Measurements from ENCODE around the gene KRT6B. TPM values are rescaled to one million over a fixed set of nuclear protein-coding genes. Genes with fewer than 3 reads are reported as not detected.
"Not testable (repeated sequence)": the region's sequence is repeated elsewhere in the genome, so short reads cannot be mapped to it uniquely, and the experiment has no call there.

The KRT6B gene
- total RNA-seq (under 1 TPM in 1 of 7 donors, not detected in 6; 0.11 TPM), polyA plus RNA-seq (not detected)
- long read RNA-seq, donor 1: 0 reads
- long read RNA-seq, donor 2: 0 reads
- long read RNA-seq, donor 3: 0 reads

DNA sequence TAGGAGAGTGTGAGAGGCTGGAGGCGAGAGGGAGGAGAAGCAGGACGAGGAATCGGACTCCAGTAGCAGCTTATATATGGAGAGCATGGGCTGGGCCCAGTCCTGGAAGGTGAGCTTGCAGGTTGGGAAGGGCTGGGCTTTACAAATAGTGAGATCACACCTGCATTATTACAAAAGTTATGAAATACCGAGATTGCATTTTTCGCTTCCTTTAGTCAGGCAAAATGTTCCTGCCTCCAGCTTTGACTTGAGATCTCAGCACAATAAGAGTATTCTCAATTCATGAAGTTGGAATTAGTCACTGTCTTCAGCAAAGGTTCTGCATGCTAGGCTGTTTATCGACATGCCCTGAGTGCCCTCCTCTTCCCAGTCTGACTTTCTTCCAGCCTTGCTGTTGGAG lies at the start of gene KRT6B:
Gene KRT6B, minus strand, starts transcription at position 46 of the 400 bp plus-strand sequence. CDS start 68 bp downstream, outside the sequence.
- no peak for DNase-seq

DNA sequence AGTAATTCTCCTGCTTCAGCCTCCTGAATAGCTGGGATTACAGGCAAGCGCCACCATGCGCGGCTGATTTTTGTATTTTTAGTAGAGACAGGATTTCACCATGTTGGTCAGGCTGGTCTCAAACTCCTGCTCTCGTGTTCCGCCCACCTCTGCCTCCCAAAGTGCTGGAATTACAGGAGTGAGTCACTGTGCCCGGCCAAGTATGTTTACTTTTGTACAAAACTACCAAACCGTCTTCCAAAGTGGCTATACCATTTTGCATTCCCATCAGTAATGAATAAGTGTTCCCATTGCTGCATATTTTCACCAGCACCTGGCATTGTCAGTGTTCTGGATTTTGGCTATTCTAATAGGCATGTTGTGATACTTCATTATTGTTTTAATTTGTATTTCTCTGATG lies 49.5 kb upstream of the KRT6B start:
- TF ChIP-seq, protein P1, sequence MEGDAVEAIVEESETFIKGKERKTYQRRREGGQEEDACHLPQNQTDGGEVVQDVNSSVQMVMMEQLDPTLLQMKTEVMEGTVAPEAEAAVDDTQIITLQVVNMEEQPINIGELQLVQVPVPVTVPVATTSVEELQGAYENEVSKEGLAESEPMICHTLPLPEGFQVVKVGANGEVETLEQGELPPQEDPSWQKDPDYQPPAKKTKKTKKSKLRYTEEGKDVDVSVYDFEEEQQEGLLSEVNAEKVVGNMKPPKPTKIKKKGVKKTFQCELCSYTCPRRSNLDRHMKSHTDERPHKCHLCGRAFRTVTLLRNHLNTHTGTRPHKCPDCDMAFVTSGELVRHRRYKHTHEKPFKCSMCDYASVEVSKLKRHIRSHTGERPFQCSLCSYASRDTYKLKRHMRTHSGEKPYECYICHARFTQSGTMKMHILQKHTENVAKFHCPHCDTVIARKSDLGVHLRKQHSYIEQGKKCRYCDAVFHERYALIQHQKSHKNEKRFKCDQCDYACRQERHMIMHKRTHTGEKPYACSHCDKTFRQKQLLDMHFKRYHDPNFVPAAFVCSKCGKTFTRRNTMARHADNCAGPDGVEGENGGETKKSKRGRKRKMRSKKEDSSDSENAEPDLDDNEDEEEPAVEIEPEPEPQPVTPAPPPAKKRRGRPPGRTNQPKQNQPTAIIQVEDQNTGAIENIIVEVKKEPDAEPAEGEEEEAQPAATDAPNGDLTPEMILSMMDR (IDR thresholded peaks at IDR 0.05): no peak
- TF ChIP-seq EP300 (IDR thresholded peaks at IDR 0.05): no peak
- no peak for TF ChIP-seq POLR2A (IDR thresholded peaks at IDR 0.05)
- Histone ChIP-seq H3K36me3 (no peaks in the 10 kb centered on the region), H3K4me3 (no peak overlapping the region), H3K9me3 (no peaks in the 10 kb centered on the region), H3K27me3 (no peaks in the 10 kb centered on the region), H3K4me1 (ENCODE audit: insufficient read depth) (no peaks in the 10 kb centered on the region), H3K27ac (no peak overlapping the region)
- intact Hi-C loops (cut with DNase I): no loop called here
- 87 to 90% (median 87%) methylated on average over 7 of the region's 7 CpGs for WGBS, 3 donors
- no peak for DNase-seq

More for the DNA sequence above, at the start of gene KRT6B:
- H3K27me3 ChIP-seq: no peaks in the 10 kb centered on the region
- intact Hi-C loops (cut with DNase I): no loop called here
- H3K36me3 ChIP-seq: no peaks in the 10 kb centered on the region
- no peaks in the 10 kb centered on the region for H3K4me1 ChIP-seq (ENCODE audit: insufficient read depth)
- WGBS, 3 donors: 86 to 92% (median 87%) methylated on average over 6 of the region's 6 CpGs
- no peak within 1 kb of the TSS for H3K27ac ChIP-seq
- no peak within 1 kb of the TSS for H3K4me3 ChIP-seq
- TF ChIP-seq POLR2A (IDR thresholded peaks at IDR 0.05) (no peak), EP300 (IDR thresholded peaks at IDR 0.05) (no peak)
- TF ChIP-seq, protein P1 (IDR thresholded peaks at IDR 0.05): no peak
- no peaks in the 10 kb centered on the region for H3K9me3 ChIP-seq

DNA sequence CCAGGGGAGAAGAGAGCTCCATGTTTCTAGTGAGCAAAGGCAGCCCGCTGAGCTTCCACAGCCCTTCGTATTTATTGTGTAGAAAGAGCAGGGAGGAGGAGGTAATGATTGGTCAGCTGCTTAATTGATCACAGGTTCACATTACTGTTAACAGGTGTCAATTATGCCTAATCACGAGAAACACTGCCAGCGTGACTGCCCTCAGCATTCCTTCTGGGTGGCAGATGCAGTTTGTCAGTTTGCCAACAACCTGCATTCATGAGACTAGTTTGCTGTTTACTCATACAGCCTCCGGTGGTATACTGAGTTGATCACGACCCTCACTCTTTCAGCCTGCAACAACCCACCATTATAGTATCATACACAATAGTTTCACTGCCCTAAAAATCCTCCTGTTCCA lies 48.6 kb upstream of the KRT6B start:
- H3K4me3 ChIP-seq; H3K9me3 ChIP-seq; H3K36me3 ChIP-seq; H3K4me1 ChIP-seq (ENCODE audit: insufficient read depth); H3K27me3 ChIP-seq; H3K27ac ChIP-seq; intact Hi-C loops (cut with DNase I); DNase-seq: not testable (repeated sequence)
- 77 to 92% (median 81%) methylated on average over 6 of the region's 6 CpGs for WGBS, 3 donors

DNA sequence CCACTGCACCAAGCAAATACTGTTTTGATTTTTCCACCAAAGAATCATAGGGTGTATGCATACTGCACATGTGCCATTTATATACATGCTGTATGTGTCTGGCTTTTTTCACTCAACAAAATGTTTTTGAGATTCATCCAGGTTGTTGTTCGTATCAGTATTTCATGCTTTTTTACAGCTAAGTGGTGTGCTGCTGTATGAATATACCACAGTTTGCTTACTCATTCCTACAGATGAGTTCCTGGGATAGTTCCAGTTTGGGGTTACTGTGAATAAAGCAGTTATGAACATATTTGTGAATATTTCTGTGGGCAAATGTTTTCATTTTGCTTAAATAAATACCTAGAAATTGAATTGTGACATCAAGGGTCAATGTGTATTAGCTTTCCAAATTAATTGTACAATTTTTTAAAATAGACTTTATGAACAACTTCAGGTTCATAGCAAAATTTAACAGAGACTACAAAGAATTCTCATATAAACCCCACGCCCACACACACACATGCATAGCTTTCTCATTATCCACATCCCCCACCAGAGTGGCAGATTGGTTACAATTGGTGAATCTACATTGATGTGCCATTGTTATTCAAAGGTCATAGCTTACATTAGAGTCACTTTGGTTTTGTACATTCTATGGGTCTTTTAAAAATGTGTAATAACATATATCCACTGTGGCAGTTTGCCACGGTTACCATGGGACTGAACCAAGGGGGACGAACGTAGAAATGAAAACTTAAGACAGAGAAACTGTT lies 48.0 kb upstream of the KRT6B start:
- 65 to 72% (median 67%) methylated on average over 5 of the region's 5 CpGs for WGBS, 3 donors
- intact Hi-C loops (cut with DNase I): no loop called here

DNA sequence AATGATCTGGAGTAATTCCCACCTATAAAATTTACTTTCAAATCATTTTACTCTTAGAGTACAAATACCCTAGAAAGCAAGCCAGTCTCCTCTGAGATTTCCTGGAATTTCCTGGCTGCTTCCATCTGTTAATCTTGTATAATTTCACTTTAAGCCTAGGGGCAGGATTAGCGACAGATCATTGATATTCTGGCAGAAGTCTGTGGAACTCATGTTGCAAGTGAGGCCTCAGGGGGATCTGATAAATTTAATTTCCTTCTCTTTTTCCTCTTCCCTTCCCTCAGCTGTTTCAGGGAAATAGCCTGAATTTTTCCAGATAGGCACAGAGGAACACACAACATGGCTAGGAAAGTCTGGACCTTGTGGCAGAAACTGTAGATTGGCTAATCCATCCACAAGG lies 47.0 kb upstream of the KRT6B start:
- no peaks in the 10 kb centered on the region for H3K4me1 ChIP-seq (ENCODE audit: insufficient read depth)
- WGBS, 3 donors: 38 to 68% (median 65%) methylated on average over 1 of the region's 1 CpG
- no peaks in the 10 kb centered on the region for H3K9me3 ChIP-seq
- H3K27ac ChIP-seq: no peak overlapping the region
- no peak overlapping the region for H3K4me3 ChIP-seq
- intact Hi-C loops (cut with DNase I): no loop called here
- DNase-seq: no peak
- no peaks in the 10 kb centered on the region for H3K27me3 ChIP-seq
- H3K36me3 ChIP-seq: no peaks in the 10 kb centered on the region
- TF ChIP-seq EP300 (IDR thresholded peaks at IDR 0.05): no peak
- TF ChIP-seq, protein P1 (IDR thresholded peaks at IDR 0.05): no peak
- no peak for TF ChIP-seq POLR2A (IDR thresholded peaks at IDR 0.05)

More for the DNA sequence above, 48.0 kb upstream of the KRT6B start:
- Histone ChIP-seq H3K27me3 (no peaks in the 10 kb centered on the region), H3K4me1 (ENCODE audit: insufficient read depth) (no peaks in the 10 kb centered on the region), H3K27ac (no peak overlapping the region), H3K36me3 (no peaks in the 10 kb centered on the region), H3K9me3 (no peaks in the 10 kb centered on the region), H3K4me3 (no peak overlapping the region)
- TF ChIP-seq POLR2A (IDR thresholded peaks at IDR 0.05): no peak
- TF ChIP-seq EP300 (IDR thresholded peaks at IDR 0.05): no peak
- DNase-seq: no peak

All from ovary (tissue), 10 donors.